LNCAP (cell line): ENCODE measurements around the gene ATP5MC2.

ENCODE experiments used
- TF ChIP-seq, protein P1 (sequence below): fragments of 450-650 bp; IDR thresholded peaks from 2 replicates; pipeline ENCODE4 v1.5.1; 2017; ENCODE audit warnings: mild to moderate bottlenecking

Gene ATP5MC2

DNA sequence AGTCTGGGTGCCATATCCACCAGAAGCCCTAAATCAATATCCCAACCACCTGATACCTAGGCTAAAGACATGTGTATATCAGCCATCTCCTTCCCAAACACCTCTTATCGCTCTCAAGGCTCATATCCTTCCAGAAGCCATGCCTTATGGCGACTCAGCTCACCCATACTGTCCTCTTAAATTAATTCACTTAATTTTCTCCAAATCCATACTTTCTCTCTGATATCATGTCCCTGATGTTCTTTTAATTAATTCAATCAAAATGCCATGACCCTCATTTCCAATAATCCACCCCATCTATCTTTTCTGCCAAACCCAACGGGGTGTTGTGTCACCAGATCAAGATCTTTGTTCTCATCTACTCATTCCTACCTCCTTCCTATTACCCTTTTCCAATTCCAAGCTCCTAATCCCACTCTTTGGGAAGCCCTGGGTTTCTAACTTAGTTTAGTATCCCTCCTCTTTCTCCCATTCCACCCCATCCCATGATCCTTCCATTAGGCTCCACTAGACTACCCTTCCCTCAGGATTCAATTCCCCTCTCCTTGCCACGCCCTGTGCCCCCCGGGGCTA lies 50.4 kb downstream of the ATP5MC2 start:
- TF ChIP-seq, protein P1, sequence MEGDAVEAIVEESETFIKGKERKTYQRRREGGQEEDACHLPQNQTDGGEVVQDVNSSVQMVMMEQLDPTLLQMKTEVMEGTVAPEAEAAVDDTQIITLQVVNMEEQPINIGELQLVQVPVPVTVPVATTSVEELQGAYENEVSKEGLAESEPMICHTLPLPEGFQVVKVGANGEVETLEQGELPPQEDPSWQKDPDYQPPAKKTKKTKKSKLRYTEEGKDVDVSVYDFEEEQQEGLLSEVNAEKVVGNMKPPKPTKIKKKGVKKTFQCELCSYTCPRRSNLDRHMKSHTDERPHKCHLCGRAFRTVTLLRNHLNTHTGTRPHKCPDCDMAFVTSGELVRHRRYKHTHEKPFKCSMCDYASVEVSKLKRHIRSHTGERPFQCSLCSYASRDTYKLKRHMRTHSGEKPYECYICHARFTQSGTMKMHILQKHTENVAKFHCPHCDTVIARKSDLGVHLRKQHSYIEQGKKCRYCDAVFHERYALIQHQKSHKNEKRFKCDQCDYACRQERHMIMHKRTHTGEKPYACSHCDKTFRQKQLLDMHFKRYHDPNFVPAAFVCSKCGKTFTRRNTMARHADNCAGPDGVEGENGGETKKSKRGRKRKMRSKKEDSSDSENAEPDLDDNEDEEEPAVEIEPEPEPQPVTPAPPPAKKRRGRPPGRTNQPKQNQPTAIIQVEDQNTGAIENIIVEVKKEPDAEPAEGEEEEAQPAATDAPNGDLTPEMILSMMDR = no peak

DNA sequence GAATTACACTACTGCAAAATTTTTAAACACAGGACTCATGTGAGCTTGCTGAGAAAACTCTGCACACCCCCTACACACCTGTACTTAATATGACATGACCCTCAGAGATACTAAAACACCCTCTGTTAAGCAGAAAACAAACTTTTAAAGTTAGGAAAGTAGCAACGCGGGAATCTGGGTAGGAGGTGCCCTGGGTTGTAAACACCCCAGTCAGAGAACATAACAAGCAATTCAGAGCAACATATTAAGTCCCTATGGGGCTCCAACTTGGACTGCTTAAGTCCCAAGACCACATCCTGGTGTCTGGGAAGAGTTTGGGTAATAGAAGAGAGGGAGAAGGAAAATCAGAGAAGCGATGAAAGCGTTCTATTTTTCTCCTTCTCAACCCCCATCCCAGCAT lies 50.9 kb downstream of the ATP5MC2 start:
- TF ChIP-seq, protein P1 = no peak

DNA sequence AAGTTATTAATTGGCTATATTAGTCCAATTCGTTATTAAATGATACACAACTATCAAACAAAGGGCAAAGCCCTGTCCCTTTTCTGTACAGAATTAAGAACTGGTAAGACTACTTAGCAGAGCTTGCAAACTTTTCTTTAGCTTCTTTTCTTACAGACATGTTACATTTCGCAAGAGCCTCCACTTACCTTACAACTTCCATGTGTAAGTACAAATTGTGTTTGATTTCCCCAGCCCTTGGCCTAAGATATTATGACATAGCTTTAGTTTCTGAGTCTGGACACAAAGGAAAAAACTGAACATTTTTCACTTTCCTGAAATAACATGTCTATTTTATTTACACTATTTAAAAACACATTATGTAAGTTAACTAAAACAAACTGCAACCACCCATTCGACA lies 51.4 kb downstream of the ATP5MC2 start:
- TF ChIP-seq, protein P1 = no peak

DNA sequence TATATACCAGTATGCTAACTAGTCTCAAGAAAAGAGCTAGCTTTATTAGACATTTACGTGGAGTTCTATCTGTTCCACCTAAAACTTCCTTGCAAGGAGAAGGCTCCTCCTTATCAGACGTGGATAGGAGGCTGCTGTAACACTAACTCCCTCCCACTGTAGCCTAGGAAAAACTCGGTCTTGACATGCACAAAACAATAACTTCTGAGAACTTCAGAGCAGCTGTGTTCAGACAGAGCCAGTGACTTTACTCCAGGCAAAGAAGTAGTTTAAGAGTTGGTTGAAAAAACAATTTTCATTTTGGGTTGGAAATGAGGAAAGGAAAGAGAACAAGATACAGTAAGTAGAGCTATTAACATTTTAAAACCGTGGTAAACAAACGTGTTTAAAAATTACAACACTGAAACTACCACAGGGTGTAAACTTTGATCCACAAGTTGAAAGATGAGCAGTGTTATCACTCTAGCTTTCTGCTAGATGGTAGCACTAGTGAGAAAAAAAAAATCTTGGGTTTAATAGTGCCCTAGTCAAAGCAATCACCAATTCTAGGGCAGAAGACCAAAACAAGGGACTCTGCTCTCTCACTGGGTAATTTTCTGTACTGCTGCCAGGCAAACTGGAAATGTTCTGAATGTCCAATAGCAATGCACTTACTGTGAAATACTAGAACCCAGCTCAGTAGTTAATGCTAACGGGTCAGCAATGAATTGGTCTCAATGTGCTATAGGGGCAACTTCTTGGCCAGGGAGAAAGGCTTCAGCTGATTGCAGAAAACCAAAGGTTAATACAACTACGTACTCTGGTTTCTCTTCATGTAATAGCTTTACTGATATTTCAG lies 52.1 kb downstream of the ATP5MC2 start:
- TF ChIP-seq, protein P1 = no peak

DNA sequence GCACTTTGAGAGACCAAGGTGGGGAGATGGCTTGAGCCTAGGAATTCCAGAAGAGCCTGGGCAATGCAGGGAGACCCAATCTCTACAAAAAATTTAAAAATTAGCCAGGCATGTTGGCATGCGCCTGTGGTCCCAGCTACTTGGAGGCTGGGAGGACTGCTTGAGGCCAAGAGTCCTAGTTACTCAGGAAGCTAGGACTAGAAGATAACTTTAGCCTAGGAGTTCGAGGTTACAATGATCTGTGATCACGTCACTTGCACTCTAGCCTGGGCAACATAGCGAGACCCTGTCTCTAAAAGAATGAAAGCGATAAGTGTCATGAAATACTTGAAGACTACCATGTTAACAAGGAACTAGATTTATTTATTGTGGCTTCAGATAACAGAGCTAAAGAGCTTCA lies 53.2 kb downstream of the ATP5MC2 start:
- TF ChIP-seq, protein P1 = no peak

DNA sequence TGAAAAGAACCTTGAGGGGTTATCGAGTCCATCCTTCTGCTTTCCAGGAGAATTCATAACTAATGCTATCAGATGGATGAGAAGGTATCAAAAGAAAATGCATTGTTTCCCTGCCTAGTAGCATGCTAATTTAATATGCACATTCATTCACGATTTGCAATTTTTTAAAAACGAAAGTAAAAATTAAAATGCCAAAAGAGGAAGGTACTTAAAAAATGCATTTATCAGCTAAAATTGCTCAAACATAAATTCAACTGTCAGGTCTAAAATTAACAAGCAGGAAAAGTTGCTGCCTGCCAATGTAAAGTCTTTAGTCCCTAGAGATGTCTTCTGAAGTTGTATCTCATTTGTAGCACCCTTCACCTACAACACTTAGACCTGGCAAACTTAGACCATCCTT lies 57.6 kb downstream of the ATP5MC2 start:
- TF ChIP-seq, protein P1 = no peak

DNA sequence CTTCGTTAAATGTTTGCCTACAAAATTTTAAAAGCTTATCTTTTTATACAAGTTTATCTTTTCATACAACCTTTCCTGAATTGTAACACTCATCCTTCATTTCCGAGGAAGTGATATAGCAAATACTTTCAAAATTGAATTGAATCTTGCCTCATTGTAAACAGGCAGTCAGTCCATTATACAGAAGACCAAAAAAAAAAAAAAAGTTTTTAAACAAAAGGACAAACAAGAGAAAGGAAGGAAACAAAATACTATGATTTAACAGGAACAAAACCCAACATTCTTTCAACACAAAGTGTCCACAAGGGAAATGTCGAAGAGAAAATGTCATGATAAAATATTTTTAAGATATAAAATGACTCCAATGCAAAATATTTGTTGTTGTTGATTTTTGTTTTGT lies 58.2 kb downstream of the ATP5MC2 start:
- TF ChIP-seq, protein P1 = no peak
